B cell (primary cell): ENCODE data around the gene DCLK1. TPM values are rescaled to one million over a fixed set of nuclear protein-coding genes. Genes with fewer than 3 reads are reported as not detected.

Source experiments
- ATAC-seq: fragments of 200-7000 bp; cut with Tn5 transposase; one replicate; pipeline ENCODE4 v1.10.0; 2021; ENCODE audit warnings: low read depth, mild to moderate bottlenecking, moderate number of reproducible peaks, moderate library complexity
- CTCF ChIA-PET: fragments of 350-600 bp; sonication (Branson Sonifier 250); formaldehyde crosslinking; loops from one replicate; lab custom pipeline; 2021; ENCODE audit warnings: antibody characterized with exemption, inconsistent platforms; lab: Charles Lee
- POLR2A ChIA-PET: fragments of 350-600 bp; sonication (Branson Sonifier 250); formaldehyde crosslinking; loops from one replicate; lab custom pipeline; 2021; ENCODE audit warnings: antibody characterized with exemption; lab: Charles Lee
- DNase-seq: peaks from one replicate; pipeline ENCODE4 v3.0.0; 2013
- H2AFZ ChIP-seq: 2 replicates; pipeline ENCODE4 v1.6.1; 2012; ENCODE audit warnings: mild to moderate bottlenecking, low read depth, low read length; ENCODE audit not compliant: insufficient read depth, poor library complexity, severe bottlenecking
- H3K27ac ChIP-seq, 2 donors: 1 replicate in 1 of 2; 2 replicates in 1 of 2; pipeline ENCODE4 v1.5.1; 2012 to 2013; ENCODE audit warnings: low read length in 2 of 2, mild to moderate bottlenecking in 2 of 2, moderate library complexity in 1 of 2
- H3K27me3 ChIP-seq, 4 experiments: fragments of 200-600 bp in 1 of 4; sonication (generic) in 1 of 4; replicated peaks in 1 of 4; 1 replicate in 2 of 4; 2 replicates in 2 of 4; pipeline versions ENCODE4 v1.6.1 to v1.7.0; 2013 to 2016; ENCODE audit warnings: low read length in 3 of 4, mild to moderate bottlenecking in 2 of 4, mixed read lengths in 1 of 4, moderate library complexity in 1 of 4; ENCODE audit not compliant: insufficient read depth in 4 of 4, control insufficient read depth in 3 of 4; ENCODE audit errors: control extremely low read depth in 1 of 4
- H3K36me3 ChIP-seq, 2 experiments: replicated peaks in 1 of 2; 1 replicate in 1 of 2; 2 replicates in 1 of 2; pipeline versions ENCODE4 v1.6.1 to v1.7.1; 2013; ENCODE audit warnings: low read length in 1 of 2; ENCODE audit not compliant: insufficient read depth in 2 of 2, control insufficient read depth in 1 of 2; ENCODE audit errors: control extremely low read depth in 1 of 2, extremely low read depth in 1 of 2
- H3K4me1 ChIP-seq, 2 donors: fragments of 200-600 bp in 1 of 2; sonication (generic) in 1 of 2; 1 replicate in 1 of 2; 2 replicates in 1 of 2; pipeline versions ENCODE4 v1.5.1 to v1.6.1; 2013 to 2017; ENCODE audit warnings: low read length in 2 of 2; ENCODE audit not compliant: control insufficient read depth in 2 of 2, insufficient read depth in 2 of 2
- H3K4me2 ChIP-seq: replicated peaks from 2 replicates; pipeline ENCODE3; 2012; ENCODE audit warnings: mild to moderate bottlenecking, low read depth, low read length; ENCODE audit not compliant: poor library complexity, severe bottlenecking
- H3K4me3 ChIP-seq, 5 experiments: fragments of 200-600 bp in 1 of 5; sonication (generic) in 1 of 5; 1 replicate in 3 of 5; 2 replicates in 2 of 5; pipeline versions ENCODE4 v1.5.1 to v1.7.0; 2011 to 2016; ENCODE audit warnings: low read length in 4 of 5, mild to moderate bottlenecking in 4 of 5, low read depth in 2 of 5, control low read depth in 1 of 5, moderate library complexity in 1 of 5; ENCODE audit not compliant: insufficient read depth in 1 of 5; ENCODE audit errors: control extremely low read depth in 1 of 5, extremely low read depth in 1 of 5
- H3K79me2 ChIP-seq: fragments of 200-600 bp; sonication (generic); one replicate; pipeline ENCODE4 v1.6.0; 2016; ENCODE audit warnings: low read length; ENCODE audit not compliant: control insufficient read depth, insufficient read depth
- H3K9ac ChIP-seq: fragments of 200-600 bp; sonication (generic); 2 replicates; pipeline ENCODE4 v1.6.1; 2017; ENCODE audit warnings: mild to moderate bottlenecking, low read length, moderate library complexity
- H3K9me3 ChIP-seq, 3 donors: one replicate each; pipeline versions ENCODE4 v1.6.1 to v1.7.1; 2013; ENCODE audit warnings: low read length in 2 of 3; ENCODE audit not compliant: control insufficient read depth in 2 of 3, insufficient read depth in 1 of 3; ENCODE audit errors: control extremely low read depth in 1 of 3
- H4K20me1 ChIP-seq: 2 replicates; pipeline ENCODE4 v1.6.0; 2012; ENCODE audit warnings: mild to moderate bottlenecking, low read length; ENCODE audit not compliant: insufficient read depth, control insufficient read depth, poor library complexity, severe bottlenecking
- H3K27ac Mint-ChIP-seq: one replicate; pipeline ENCODE4 v1.8.0; 2021; ENCODE audit warnings: mixed read lengths
- H3K27me3 Mint-ChIP-seq: one replicate; pipeline ENCODE4 v1.8.0; 2021; ENCODE audit warnings: mixed read lengths
- H3K4me1 Mint-ChIP-seq: one replicate; pipeline ENCODE4 v1.8.0; 2021; ENCODE audit warnings: mixed read lengths
- H3K4me3 Mint-ChIP-seq: one replicate; pipeline ENCODE4 v1.8.0; 2021; ENCODE audit warnings: mixed read lengths
- H3K9me3 Mint-ChIP-seq: one replicate; pipeline ENCODE4 v1.8.0; 2022; ENCODE audit warnings: mixed read lengths; ENCODE audit not compliant: insufficient read depth
- EZH2 ChIP-seq: IDR thresholded peaks from 2 replicates; pipeline ENCODE4 v1.6.1; 2012; ENCODE audit warnings: borderline replicate concordance, low read depth, mild to moderate bottlenecking, moderate library complexity, low read length; ENCODE audit not compliant: insufficient read depth, poor library complexity, severe bottlenecking
- WGBS: methylation state at CpG from one replicate; pipeline ENCODE4 v1.1.5; 2013; ENCODE audit warnings: missing lambda C conversion rate; ENCODE audit not compliant: insufficient coverage; 5-methylcytosine and 5-hydroxymethylcytosine counted together
- intact Hi-C: fragments of 100-400 bp; cut with micrococcal nuclease; formaldehyde crosslinking; loops from one replicate; pipeline ENCODE4 v1.10.0; 2022
- polyA plus RNA-seq: library from polyadenylated mRNA; depleted of rRNA; stranded (reverse); fragments of >200 nt; gene quantifications from 2 replicates; pipeline ENCODE4 v1.2.3, GENCODE V29; 2012
- total RNA-seq, 2 donors: library from RNA; stranded (reverse); fragments of 120-200 nt in 1 of 2; gene quantifications; 1 replicate in 1 of 2; 2 replicates in 1 of 2; pipeline versions ENCODE4 v1.2.3 to v1.2.4, GENCODE V29; 2013 to 2022
- TF ChIP-seq, protein P1 (sequence below): fragments of 200-600 bp; IDR thresholded peaks from one replicate; pipeline ENCODE4 v1.8.0; 2022; ENCODE audit warnings: antibody characterized with exemption, mild to moderate bottlenecking

The DCLK1 gene
- total and polyA plus RNA-seq, 2 donors (not counting 1 experiment from before 2014, with no cell fraction given), result not detected

DNA sequence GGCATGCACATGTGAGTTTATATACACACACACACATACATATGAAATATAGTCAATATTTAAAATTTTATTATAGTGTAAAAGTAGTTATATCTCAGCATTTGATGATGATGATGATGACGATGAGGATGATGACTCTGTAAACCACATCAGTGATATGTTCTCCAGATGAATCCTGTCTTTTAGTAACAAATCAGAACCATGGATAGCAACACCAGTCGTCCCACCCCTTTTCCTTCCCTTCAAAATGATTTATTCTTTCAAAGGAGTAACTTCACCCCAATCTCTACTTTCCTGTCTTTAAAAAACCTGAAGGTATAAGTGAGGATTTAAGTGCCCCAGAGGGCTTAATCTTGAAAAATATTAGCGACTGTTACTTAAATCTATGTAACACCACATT, 74.1 kb downstream of the DCLK1 start:
- H3K4me3 Mint-ChIP-seq, result no peak overlapping the region
- TF ChIP-seq, protein P1, sequence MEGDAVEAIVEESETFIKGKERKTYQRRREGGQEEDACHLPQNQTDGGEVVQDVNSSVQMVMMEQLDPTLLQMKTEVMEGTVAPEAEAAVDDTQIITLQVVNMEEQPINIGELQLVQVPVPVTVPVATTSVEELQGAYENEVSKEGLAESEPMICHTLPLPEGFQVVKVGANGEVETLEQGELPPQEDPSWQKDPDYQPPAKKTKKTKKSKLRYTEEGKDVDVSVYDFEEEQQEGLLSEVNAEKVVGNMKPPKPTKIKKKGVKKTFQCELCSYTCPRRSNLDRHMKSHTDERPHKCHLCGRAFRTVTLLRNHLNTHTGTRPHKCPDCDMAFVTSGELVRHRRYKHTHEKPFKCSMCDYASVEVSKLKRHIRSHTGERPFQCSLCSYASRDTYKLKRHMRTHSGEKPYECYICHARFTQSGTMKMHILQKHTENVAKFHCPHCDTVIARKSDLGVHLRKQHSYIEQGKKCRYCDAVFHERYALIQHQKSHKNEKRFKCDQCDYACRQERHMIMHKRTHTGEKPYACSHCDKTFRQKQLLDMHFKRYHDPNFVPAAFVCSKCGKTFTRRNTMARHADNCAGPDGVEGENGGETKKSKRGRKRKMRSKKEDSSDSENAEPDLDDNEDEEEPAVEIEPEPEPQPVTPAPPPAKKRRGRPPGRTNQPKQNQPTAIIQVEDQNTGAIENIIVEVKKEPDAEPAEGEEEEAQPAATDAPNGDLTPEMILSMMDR, result no peak
- TF ChIP-seq EZH2, result no peak
- H3K4me3 ChIP-seq, result no peak overlapping the region
- no peaks in the 10 kb centered on the region for H3K79me2 ChIP-seq
- no peaks in the 10 kb centered on the region for H3K4me1 Mint-ChIP-seq
- no peak overlapping the region for H2AFZ ChIP-seq
- DNase-seq (no peak), ATAC-seq (no peak)
- H3K4me2 ChIP-seq, result no peak overlapping the region
- H3K36me3 ChIP-seq, result no peaks in the 10 kb centered on the region
- no peaks in the 10 kb centered on the region for H4K20me1 ChIP-seq
- H3K9ac ChIP-seq, result no peak overlapping the region
- no peaks in the 10 kb centered on the region for H3K27me3 ChIP-seq
- no peaks in the 10 kb centered on the region for H3K4me1 ChIP-seq
- POLR2A ChIA-PET, result no interaction called here
- H3K9me3 Mint-ChIP-seq, result no peaks in the 10 kb centered on the region
- CTCF ChIA-PET, result no interaction called here
- intact Hi-C loops, result no loop called here
- H3K9me3 ChIP-seq, result no peaks in the 10 kb centered on the region
- no peak overlapping the region for H3K27ac ChIP-seq
- no peaks in the 10 kb centered on the region for H3K27me3 Mint-ChIP-seq
- WGBS, result no CpG with 5 or more reads among the region's 3 CpGs
- H3K27ac Mint-ChIP-seq, result no peak overlapping the region

DNA sequence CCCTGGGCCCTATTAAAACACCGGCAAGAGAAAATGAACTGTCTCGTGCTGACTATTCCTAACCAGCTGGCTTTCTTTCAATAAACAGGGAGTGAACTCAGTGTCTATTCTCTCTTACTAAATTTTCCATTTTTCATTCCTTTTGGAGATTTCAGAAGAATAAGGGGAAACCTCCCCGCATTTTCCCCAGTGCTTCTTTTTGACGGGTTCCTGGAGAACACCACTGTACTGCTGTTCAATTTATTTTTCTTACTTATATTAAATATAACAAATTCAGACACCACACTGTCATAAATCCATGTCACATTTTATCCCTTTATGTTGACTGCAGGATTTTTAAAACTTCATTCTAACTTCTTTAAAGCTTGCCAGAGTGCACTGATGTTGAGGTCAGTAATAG, 75.8 kb downstream of the DCLK1 start:
- no peaks in the 10 kb centered on the region for H3K9me3 Mint-ChIP-seq
- no peak for DNase-seq
- Histone ChIP-seq H3K27ac (no peak overlapping the region), H3K79me2 (no peaks in the 10 kb centered on the region), H3K9me3 (no peaks in the 10 kb centered on the region), H3K4me3 (no peak overlapping the region), H3K27me3 (no peaks in the 10 kb centered on the region), H3K36me3 (no peaks in the 10 kb centered on the region), H3K4me2 (no peak overlapping the region), H2AFZ (no peak overlapping the region), H3K9ac (no peak overlapping the region), H4K20me1 (no peaks in the 10 kb centered on the region), H3K4me1 (no peaks in the 10 kb centered on the region)
- TF ChIP-seq EZH2, result no peak
- TF ChIP-seq, protein P1, result no peak
- ChIA-PET POLR2A (no interaction called here), CTCF (no interaction called here)
- no peaks in the 10 kb centered on the region for H3K27me3 Mint-ChIP-seq
- ATAC-seq, result no peak
- no peaks in the 10 kb centered on the region for H3K4me1 Mint-ChIP-seq
- intact Hi-C loops, result no loop called here
- no peak overlapping the region for H3K27ac Mint-ChIP-seq
- H3K4me3 Mint-ChIP-seq, result no peak overlapping the region
- no CpG with 5 or more reads among the region's 4 CpGs for WGBS
